Testis (tissue), 3 donors: ENCODE measurements around the gene LRRC45. TPM values are rescaled to one million over a fixed set of nuclear protein-coding genes. Genes with fewer than 3 reads are reported as not detected.

ENCODE experiments used
- DNase-seq: peaks from one replicate; pipeline ENCODE4 v3.0.0-alpha.2; 2019
- H3K27ac ChIP-seq, 2 donors: fragments of 200-600 bp; sonication (generic); one replicate each; pipeline ENCODE4 v1.5.1; 2019
- H3K27me3 ChIP-seq: fragments of 200-600 bp; sonication (generic); one replicate; pipeline ENCODE4 v1.5.1; 2019
- H3K36me3 ChIP-seq: fragments of 200-600 bp; sonication (generic); one replicate; pipeline ENCODE4 v1.5.1; 2017; ENCODE audit warnings: low read depth; ENCODE audit errors: missing control alignments
- H3K4me1 ChIP-seq: fragments of 200-600 bp; sonication (generic); one replicate; pipeline ENCODE4 v1.5.1; 2019
- H3K4me3 ChIP-seq, 2 donors: fragments of 200-600 bp; sonication (generic); one replicate each; pipeline ENCODE4 v1.5.1; 2017 to 2019
- H3K9me3 ChIP-seq: fragments of 200-600 bp; sonication (generic); one replicate; pipeline ENCODE4 v1.5.1; 2017
- CTCF ChIP-seq, 3 experiments: fragments of 450-650 bp in 2 of 3; fragments of 200-600 bp in 1 of 3; sonication (generic) in 1 of 3; IDR thresholded peaks; one replicate each; pipeline ENCODE4 v1.5.1; 2016 to 2019; ENCODE audit warnings: antibody characterized with exemption in 3 of 3, mild to moderate bottlenecking in 2 of 3, moderate library complexity in 1 of 3
- POLR2A ChIP-seq: fragments of 450-650 bp; IDR thresholded peaks from one replicate; pipeline ENCODE4 v1.6.1; 2017; ENCODE audit warnings: antibody characterized with exemption, mild to moderate bottlenecking, moderate library complexity
- WGBS, 2 donors: methylation state at CpG; one replicate each; pipeline ENCODE4 v1.1.5; 2018; 5-methylcytosine and 5-hydroxymethylcytosine counted together
- intact Hi-C: fragments of 100-400 bp; cut with DNase I; formaldehyde crosslinking; loops from one replicate; pipeline ENCODE4 v1.15.1; 2023; ENCODE audit warnings: low total_unique reads
- polyA plus RNA-seq: library from polyadenylated mRNA; stranded (reverse); fragments of 350-450 nt; fragmentation: Illumina TruSeq; extraction: RNeasy Lipid Tissue Mini Kit (QIAGEN cat#74804); gene quantifications from one replicate; pipeline ENCODE4 v1.2.3, GENCODE V29; 2014; ENCODE audit warnings: low read depth, low replicate concordance; ENCODE audit not compliant: insufficient read depth
- total RNA-seq, 2 donors: library from RNA; depleted of rRNA; stranded (reverse); fragments of >200 nt; gene quantifications; one replicate each; pipeline ENCODE4 v1.2.3, GENCODE V29; 2016

LRRC45 gene
- total and polyA plus RNA-seq, 3 donors from 2014 or later = 5.7 to 12.8 (median 10.7) TPM

- no peak overlapping the region for H3K4me3 ChIP-seq
- WGBS, 2 donors = 91 to 95% methylated on average over 16 to 30 of the region's 30 CpGs
- TF ChIP-seq CTCF (IDR thresholded peaks at IDR 0.05) = no peak
- no peak for TF ChIP-seq POLR2A
- H3K4me1 ChIP-seq = no peaks in the 10 kb centered on the region
- intact Hi-C loops = no loop called here
- H3K27ac ChIP-seq = no peak overlapping the region
- no peaks in the 10 kb centered on the region for H3K27me3 ChIP-seq
- no peaks in the 10 kb centered on the region for H3K36me3 ChIP-seq
- no peaks in the 10 kb centered on the region for H3K9me3 ChIP-seq
- no peak for DNase-seq
These were observed 17.3 kb upstream of the LRRC45 start for GRCh38 chr17:82005701-82006348.

GRCh38 chr17:82006468-82007227 is 16.5 kb upstream of the LRRC45 start:
- DNase-seq = no peak
- H3K27me3 ChIP-seq = no peaks in the 10 kb centered on the region
- H3K4me1 ChIP-seq = no peaks in the 10 kb centered on the region
- no peaks in the 10 kb centered on the region for H3K9me3 ChIP-seq
- no peak overlapping the region for H3K27ac ChIP-seq
- intact Hi-C loops = no loop called here
- TF ChIP-seq POLR2A (no peak), CTCF (IDR thresholded peaks at IDR 0.05) (no peak)
- WGBS, 2 donors = 77 to 86% methylated on average over 15 to 24 of the region's 24 CpGs
- no peak overlapping the region for H3K4me3 ChIP-seq
- H3K36me3 ChIP-seq = no peaks in the 10 kb centered on the region

GRCh38 chr17:82007228-82007494 is 15.9 kb upstream of the LRRC45 start:
- H3K9me3 ChIP-seq = no peaks in the 10 kb centered on the region
- H3K4me1 ChIP-seq = no peaks in the 10 kb centered on the region
- no peak for TF ChIP-seq CTCF (IDR thresholded peaks at IDR 0.05)
- no peak for TF ChIP-seq POLR2A
- no peaks in the 10 kb centered on the region for H3K27me3 ChIP-seq
- H3K27ac ChIP-seq = no peak overlapping the region
- intact Hi-C loops = no loop called here
- 91 to 94% methylated on average over 3 to 6 of the region's 6 CpGs for WGBS, 2 donors
- no peaks in the 10 kb centered on the region for H3K36me3 ChIP-seq
- DNase-seq = no peak
- no peak overlapping the region for H3K4me3 ChIP-seq

- no peaks in the 10 kb centered on the region for H3K9me3 ChIP-seq
- H3K36me3 ChIP-seq = no peaks in the 10 kb centered on the region
- TF ChIP-seq CTCF (IDR thresholded peaks at IDR 0.05) (no peak), POLR2A (no peak)
- 91 to 94% methylated on average over 3 to 30 of the region's 30 CpGs for WGBS, 2 donors
- H3K4me1 ChIP-seq = no peaks in the 10 kb centered on the region
- H3K27ac ChIP-seq = no peak overlapping the region
- H3K27me3 ChIP-seq = no peaks in the 10 kb centered on the region
- no peak for DNase-seq
- H3K4me3 ChIP-seq = no peak overlapping the region
- intact Hi-C loops = no loop called here
These were observed 15.4 kb upstream of the LRRC45 start for GRCh38 chr17:82007495-82008257.
